HG02610 (cell line): ENCODE data around the gene MGAT1.

Experiments used
- ATAC-seq: cut with Tn5 transposase; IDR thresholded peaks from one replicate; pipeline ENCODE4 v1.9.1; 2021; ENCODE audit warnings: mild to moderate bottlenecking, moderate library complexity; ENCODE audit not compliant: unreplicated experiment

Gene MGAT1

DNA sequence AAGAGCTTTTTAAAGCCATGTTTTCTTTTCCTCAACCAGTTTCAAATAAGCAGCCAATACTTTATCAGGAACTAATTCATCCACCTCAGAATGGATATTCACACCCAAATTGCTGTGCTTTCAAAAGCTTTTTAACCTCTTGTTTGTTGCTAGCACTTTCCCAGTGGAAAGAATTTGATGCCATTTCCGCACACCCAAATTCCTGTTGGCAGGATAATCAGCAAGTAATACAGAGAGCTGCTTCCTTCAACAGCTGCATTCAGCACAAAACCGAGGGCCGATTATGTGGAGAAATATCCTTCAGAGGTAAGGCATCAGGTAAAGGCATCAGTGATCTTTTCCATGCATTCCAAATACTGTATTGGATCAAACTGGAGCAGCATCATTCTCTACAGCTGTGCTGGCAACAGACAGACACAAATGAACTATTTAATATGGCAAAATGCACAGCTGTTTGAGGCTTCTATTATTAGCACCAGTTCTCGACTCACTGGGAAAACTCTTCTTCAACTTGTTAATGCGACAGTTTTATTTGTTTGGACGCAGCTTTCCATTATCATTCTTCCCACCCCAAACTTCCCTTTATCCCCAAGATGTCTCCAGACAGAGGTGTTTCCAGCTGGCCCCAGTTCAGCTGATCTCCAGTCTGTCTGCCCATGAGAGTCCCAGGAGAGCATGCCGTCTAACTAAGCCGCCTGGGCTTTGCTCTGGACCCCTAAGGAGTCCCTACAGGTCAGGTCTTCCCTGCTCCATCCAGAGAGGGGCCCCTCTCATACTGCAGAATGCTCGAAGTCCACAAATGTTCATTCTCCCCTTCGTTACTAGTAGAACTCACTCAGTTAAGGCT lies 22.2 kb upstream of the MGAT1 start:
- no peak for ATAC-seq

DNA sequence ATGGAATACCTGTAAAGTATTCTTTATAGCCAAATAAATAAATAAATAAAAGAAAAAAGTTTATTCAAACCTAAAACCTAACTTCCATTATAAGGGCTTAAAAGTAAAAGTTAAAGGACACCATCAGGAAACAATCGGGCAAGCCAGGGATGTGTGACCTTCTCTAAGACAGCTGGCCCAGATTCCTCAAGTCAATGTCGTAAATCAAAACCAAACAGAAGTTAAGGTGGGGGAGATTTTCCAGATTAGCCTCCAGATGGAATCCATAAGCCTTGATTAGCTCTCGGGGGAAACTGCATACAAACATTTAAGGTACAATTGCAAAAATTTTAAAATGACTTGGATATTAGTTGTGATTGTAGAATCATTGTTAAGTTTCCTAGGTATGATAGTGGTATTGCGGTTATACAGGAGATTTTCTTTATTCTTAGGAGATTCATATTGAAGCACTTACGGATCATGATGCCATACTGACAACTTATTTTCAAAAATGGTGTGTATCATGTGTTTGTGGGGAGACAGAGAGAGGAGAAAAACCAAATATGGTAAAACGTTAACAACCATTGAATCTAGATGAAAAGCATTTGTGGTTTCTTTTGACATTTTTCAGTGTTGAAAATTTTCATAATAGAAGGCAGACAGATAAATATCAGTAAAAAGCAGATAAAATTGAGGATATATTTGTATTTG lies 21.5 kb upstream of the MGAT1 start:
- no peak for ATAC-seq

DNA sequence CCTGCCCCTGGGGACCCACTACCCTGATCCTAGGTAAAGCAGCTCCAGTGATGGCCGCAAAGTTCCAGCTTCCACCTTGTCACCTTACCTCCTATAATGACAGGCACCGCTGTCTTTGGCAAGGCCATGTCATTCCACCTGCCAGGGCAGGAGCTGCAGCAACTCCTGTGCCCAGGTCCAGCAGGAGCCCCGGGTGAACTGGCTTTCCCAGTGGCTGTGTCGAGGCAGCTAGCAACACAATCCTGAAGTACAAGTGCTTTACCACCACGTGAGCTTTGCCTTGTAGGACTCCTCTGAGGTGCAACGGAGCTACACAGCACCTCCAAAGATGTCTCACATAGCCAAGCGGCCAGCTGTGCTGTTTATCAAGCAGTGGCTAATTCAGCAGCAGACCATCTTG lies 20.7 kb upstream of the MGAT1 start:
- no peak for ATAC-seq

DNA sequence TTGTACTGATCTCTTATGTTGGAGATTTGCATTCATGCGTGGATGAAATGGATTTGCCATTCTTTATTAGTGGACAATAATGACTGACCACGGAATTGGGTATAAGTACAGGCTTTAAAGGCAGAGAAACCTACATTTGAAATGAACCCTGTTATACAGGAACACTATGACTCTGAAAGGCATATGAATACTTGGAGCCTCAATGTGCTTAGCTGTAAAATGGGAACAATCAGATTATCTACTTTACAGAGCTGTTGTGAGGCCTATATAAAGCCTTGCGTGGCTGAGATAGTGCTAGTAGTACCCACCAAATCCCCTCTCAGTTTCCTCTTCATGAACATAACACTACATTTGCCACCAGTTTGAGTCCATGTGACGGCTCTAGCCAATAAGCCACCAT lies 18.9 kb upstream of the MGAT1 start:
- ATAC-seq: no peak

DNA sequence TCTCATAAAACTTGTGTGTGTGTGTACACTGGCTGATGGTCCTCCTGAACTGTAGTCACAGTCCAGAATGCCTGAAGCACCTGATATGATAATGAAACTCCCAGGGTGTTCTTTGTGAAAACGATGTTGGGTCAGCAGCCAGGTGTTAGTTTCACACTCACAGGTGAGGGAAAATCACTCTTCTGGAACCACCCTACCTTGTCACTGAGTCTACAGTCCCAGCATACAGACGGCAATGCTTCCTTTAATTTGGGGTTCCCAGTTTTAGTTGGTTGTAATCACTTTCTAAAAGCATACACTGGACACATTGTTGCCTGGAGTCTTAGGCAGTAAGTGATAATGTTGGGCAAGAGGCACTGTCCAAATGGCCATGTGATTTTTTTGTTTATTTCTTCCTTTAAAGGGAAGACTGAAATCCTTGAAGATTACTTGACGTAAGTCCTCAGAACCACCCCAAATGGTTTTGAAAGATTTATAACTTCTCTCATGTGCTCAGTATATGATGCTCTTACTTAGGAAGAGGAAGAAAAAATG lies 18.2 kb upstream of the MGAT1 start:
- peak; percentile 59 for ATAC-seq

DNA sequence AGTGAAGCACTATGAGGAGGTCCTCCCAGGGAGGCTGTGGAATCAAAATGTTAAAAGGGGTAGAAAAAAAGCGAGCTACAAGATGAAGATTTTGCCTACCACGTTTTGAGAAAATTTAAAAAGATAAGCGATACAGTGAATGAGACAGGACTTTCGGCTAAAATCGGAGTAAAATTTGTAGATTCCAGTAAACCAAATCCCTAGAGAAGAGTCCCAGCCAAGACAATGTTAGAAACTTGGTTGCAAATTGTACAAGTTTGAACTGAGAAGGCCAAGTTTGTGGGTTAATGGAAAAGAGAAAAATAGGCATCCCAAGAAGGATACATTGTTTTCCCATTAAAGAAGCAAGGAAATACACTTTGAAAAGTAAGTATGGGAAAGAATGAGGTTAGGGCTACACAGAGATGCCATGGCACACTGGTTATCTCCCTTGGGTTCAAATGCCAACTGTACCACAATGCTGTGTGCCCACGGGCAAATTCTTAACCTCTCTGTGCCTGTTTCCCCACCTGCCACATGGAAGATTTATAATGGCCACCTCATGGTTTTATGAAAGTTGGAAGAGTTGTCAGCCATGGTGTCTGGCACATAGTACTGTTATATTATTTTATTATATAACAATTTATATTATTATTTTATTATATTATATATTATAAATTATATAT lies 16.2 kb upstream of the MGAT1 start:
- ATAC-seq: no peak

DNA sequence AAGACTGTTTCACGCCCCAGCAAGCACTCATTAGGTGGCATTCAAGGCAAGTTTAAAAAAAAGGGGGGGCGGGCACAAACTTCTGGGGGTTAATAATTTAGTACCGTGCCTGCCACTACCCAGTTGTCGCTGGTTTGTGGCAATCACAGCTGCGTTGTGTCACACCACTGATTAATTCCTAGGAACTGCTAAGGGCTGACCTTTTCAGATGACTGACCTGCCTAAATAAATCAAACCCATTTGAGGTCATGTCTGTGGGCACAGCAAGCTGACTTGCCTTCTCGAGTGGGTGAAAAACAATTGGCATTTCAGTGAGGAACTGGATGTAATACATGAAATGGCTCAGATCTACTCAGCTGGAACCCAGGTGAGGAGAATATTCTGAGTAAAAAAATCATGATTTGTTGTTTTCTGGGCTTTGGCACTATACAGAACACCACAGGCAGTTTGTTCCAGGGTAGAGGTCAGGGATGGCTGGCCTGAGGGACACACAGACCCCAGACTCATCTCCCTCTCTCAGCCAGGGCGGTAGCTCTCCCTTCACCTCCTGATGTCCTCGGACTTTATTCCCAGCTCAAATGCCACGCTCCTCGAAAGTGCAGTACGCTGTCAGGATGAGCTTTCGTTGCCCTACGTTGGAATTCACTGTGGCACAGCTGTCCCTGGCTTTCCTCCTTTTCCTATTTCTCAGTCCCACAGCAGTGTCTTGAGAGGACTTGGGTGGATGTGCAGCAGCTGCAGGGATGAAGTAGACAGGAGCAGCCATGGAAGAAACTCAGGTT lies 15.5 kb upstream of the MGAT1 start:
- ATAC-seq: no peak

DNA sequence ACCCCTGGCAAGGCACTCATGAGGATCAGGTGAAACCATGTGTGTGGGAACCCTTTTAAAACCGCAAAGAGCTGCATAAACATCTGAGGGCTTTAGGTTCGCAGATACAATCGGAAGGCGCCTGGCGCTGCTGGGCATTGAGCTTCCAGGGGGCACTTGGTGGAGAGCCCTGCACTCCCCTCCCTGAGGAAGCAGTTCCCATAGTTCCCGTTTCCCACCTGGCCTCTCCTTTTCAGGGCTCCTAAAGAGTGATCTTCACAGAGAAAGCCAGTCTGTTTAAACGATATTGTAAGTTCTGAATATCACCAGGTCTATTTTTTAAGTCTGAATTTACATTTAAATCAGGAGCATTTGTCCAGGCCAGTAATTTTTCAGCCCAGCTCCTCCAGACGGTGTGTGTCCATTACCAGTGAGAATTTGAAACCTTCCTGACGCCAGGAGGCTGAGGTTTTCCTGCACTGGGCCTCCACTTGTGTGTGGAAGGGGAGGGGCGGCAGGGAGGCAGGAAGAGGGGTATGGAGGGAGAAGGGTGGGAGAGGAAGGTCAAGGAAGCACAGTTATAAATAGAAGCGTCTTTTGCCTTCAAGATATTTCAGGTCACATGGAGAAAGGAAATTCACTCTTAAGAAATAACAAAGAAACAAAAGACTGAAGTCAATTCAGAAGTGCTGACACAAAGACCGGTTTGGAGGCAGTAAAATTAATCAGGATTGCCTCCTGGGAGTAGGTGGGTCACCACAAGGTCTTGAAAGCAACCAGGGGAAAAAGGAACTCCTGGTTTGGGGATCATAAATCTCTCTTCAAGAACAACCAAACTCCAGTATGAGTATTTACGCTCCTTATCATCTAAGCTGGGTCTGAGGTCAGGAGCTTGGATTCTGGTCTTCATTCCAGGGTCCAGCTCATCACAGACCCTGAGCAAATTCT lies 14.3 kb upstream of the MGAT1 start:
- no peak for ATAC-seq

DNA sequence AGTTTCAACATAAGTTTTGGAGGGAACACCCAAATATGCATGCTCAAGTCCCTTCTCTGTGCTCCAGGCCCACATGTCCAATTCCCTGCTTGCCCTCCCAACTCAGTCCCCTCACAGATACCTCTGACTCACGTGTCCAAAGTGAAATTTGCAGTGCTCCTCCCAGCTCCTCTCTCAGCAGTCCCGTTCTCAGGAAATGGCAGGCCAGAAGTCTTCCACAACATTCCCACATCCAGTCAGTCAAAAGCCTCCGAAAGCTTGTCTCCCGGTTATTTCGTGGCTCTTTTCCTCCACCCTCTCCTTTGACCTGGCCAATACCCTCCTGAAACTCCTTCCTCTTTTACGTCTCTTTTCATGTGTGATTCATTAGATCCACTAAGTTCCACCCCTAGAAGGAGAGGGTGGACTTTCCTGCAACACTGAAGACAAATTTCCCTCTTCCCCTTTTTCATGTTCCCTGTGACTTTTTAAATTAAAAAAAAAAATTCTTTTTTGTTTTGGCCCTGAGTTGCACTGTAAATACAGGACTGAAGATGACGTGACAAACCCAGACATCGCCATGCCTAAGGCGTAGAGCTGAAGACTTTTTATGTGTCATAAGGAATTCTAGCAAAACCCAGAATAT lies 12.8 kb upstream of the MGAT1 start:
- no peak for ATAC-seq

DNA sequence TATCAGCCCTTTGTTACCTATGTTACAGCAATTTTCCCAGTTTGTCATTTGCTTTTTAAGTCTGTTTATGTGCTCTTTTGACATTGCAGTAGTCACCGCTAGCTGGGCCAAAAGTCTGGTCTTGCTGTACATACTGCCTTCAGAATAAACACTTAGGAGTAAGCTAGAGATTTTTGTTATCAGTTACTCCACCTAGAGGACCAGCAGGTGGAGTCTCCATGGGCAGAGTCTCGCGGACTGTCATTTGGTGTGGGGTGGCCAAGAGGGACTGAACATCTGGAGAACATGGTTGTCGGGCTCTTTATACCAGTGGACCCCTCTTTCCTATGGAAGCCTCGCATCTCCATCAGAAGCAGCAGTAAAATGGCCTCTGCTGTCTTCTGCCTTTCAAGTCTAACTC lies 10.8 kb upstream of the MGAT1 start:
- no peak for ATAC-seq

DNA sequence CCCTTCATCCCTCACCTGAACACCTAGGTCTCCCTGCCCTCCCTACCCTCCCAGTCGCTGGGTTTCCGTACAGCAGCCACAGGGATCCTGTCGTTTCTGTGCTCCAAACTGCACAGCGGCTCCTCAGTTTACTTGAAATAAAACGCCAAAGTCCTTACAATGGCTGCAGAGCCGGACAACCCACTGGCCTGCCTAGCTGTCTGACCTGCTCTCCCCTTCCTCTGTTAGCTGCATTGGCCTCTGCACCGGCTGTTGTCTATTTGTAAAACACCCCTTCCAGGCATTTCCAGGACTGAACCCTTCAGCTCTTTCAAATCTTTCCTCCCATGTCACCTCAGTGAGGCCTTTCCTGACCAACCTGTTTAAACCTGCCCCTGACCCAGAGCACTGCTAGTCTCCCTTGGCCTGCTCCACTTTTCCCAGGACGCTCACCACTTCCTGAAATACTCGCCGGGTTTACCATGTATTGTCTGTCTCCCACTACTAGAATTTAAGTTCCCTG lies 9.1 kb upstream of the MGAT1 start:
- no peak for ATAC-seq

DNA sequence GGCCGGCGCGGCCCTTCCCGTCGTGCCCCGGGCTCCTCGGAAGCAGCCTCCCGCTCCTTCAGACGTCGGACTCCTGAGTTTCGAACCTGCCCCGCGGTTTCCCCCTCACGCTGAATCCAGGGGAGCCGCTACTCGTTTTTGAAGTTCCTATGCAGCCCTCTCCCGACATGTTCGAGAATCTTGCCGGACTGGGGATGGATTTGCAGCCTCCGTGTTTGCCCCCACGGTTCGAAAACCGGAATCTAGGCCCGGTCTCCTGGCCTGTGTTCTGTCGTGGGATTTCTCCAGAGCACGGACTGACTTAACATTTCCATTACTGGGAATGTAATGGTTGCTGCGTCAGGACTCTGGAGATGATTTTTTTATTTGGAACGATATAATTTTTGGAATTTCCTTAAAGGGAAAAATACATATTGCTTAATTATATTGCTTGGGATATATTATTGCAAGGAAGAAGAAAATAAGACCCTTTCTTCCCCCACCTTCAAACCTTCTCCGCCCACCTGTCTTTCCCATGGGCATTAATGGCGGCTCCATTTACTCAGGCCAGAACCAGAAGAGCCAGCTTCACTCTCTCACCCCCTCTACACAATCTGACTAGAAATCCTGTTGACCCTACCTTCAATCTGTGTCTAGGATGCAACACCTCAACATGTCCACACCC lies 8.5 kb upstream of the MGAT1 start:
- ATAC-seq: no peak

DNA sequence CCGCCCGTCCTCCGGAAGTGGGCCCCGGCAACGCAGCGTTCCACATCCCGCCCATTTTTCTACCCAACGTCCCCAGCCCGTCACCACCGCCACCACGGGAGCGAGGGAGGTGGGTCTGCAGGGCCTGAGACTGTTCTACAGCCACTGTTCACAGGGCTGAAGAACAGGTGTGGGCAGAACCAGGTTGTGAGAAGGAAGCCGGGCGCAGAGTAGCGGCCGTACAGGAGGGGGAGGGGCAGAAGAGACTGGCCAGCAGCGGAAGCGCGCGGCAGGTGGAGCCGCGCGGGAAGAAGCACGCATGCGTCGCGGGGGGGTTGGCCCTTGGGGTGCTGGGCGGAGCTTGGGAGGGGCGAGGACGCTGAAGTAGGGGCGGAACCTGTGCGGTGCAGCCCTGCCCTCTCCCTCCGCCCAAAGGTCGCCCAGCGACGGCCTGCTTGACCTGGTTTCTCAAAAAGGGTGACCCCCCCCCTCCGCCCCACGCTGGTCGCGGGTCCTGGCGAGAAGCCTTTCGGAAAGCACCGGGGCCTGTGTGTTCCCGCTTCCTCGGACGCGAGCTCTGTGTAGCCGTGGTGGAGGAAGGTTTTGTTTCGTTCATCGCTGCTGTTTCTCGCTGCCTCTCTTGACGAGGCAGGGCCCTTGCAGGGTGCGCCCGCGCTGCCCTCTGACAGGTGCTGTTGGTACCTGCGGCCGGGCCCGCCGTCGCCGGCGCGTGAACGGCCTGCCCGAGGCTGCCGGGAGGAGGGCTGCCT lies 7.8 kb upstream of the MGAT1 start:
- ATAC-seq: peak; percentile 70

DNA sequence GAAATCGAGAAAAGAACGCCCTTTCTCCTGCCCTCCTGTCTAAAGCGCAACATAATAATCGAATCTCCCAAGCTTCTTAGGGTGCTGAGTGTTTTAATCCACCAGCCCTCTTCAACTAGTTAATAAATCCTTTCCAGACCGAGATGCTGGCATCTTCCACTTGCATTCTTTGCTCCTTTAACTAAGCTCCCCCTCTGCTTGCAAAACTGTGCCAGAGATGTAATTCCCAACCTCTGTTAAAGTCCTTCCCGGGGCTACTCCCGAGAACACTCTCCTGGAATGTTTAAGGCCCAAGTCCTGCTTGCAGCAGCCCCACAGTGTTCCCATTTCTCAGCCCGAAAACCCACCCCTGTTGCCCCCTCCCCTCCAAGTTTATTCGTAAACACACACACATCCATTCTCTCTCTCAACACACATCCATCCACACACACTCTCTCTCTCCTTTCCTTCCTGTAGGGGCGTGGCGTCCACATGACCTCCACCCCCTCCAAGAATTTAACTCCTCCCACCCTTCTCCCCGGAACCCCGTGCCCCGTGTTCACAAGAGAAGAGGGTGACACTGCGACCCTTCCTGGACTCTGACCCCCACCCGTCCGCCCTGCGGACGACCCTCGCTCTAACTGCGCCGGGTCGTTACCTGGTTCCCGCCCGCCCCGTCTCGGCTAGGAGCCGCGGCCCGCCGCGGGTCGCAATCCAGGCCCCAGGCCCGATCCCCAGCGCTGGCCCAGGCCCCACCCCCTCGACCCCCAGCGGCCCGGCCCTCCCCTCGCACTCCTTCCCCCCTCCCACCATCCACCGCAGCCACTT lies 7.0 kb upstream of the MGAT1 start:
- ATAC-seq: peak; percentile 48

DNA sequence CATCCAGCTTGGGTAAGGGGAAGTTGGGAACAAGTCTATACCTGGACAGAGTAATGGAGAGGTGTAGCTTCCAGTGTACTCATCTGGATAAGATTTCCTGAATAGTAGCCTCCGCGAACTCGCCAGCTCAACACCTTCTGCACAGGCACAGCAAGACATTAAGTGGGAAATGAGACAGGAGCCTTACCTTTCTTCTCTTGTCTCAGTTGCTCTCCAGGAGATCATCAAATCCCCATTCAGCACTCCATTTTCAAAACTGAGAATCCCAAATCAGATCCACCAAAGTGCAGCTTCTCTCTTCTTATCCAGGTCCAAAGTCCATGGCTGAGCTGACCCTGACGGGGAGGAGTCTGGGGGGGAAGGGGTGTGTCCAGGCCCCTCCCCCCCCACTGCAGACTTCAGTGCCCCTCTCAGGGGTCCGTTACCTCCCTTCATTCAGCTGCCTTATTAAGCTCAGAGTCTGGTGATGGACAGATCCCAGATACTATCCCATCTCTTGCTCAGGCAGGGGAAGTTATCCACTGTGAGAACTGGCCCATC lies 5.9 kb upstream of the MGAT1 start:
- no peak for ATAC-seq

DNA sequence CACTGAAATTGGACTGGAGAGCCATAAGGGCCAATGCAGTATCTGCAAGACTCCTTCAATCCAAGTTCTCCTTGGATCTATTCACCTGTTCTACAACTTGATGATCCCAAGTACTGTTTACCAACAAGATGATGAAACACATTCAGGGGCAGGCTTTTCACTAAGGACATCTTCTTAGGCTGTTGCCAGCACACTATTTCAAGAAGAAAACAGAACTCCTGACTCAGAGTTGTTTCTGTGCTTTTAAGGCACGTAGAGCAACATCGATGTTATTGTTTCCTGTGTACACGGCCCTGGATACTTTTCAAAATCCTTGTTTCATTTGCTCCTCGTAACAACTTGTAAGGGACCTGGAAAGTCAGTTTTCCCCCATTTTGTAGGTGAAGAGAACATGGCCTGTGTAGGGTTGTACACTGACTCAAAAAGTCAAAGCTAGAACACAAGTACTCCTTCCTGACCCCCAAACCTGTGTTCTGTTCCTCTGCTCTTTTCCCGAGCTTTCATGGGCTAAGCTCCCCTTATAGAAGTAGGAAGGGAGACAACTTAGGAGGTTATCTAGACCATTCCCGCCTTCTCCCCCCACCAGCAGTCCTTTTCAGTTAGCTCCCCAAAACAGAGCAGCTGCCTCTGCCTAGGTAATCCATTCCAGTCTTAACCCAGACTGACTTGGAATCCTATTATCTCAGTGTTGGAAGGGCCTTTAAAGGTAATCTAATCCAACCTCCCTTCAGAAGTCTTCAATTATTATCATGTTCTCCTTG lies 5.2 kb upstream of the MGAT1 start:
- ATAC-seq: no peak
